ENCODE measurements around the gene RRP12.

- TF ChIP-seq POLR2A (IDR thresholded peaks at IDR 0.05; ENCODE audit: low read depth, low read length) (no peak), POLR2AphosphoS5 (IDR thresholded peaks at IDR 0.05; ENCODE audit: low read depth, low read length) (no peak)
These were observed 45.6 kb downstream of the RRP12 start for GRCh38 chr10:97355571-97355975.

All from GM12892 (cell line).